HEK293T (cell line): ENCODE results near the gene CEP192.

Experiments used
- CTBP1 ChIP-seq: fragments of 450-650 bp; IDR thresholded peaks from 2 replicates; pipeline ENCODE4 v1.6.1; 2016; ENCODE audit warnings: borderline replicate concordance
- FOXA1 ChIP-seq: fragments of 450-650 bp; IDR thresholded peaks from 2 replicates; pipeline ENCODE4 v1.6.1; 2016; ENCODE audit warnings: mild to moderate bottlenecking
- FOXM1 ChIP-seq: fragments of 450-650 bp; IDR thresholded peaks from 2 replicates; pipeline ENCODE4 v1.6.1; 2017; ENCODE audit warnings: mild to moderate bottlenecking, borderline replicate concordance
- NFRKB ChIP-seq: fragments of 450-650 bp; IDR thresholded peaks from 2 replicates; pipeline ENCODE4 v1.6.1; 2016; ENCODE audit warnings: mild to moderate bottlenecking, moderate library complexity
- SP1 ChIP-seq: fragments of 450-650 bp; IDR thresholded peaks from 2 replicates; pipeline ENCODE4 v1.6.1; 2017

DNA sequence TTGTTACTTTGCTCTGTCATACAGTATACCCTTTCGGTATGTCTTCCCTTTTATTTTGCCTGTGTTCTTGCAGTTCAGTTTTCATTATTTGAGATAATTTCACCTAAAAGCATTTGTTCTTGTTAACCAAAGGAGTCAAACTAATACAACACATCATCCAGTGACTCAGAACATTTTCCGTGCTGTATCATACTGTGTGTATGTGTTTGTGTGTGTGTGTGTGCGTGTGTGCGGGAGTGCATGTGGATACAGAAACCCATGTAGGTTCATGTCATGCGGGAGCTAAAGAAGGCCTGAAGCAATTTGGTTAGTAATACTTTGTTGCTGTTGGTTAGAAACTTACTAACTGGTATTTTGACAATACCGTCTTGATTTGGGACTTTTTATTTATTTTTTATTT is 60.0 kb downstream of the CEP192 start:
- no peak for TF ChIP-seq FOXA1
- TF ChIP-seq NFRKB = no peak
- TF ChIP-seq CTBP1 = no peak
- TF ChIP-seq SP1 = no peak
- TF ChIP-seq FOXM1 = no peak
